GM19193 (cell line): ENCODE measurements around the gene CD300H.

Source experiments
- POLR2A ChIP-seq: IDR thresholded peaks from 4 replicates; pipeline ENCODE4 v1.6.1; 2011; ENCODE audit not compliant: insufficient read depth, insufficient read length; ENCODE audit errors: extremely low read depth

The CD300H gene

GRCh38 chr17:74545843-74546230 is 21.5 kb downstream of the CD300H start, which contains the start of gene CD300C:
TSS of gene CD300C (minus strand) at chr17:74546115. CDS start at chr17:74545782, 333 bp downstream.
- TF ChIP-seq POLR2A, result no peak

DNA sequence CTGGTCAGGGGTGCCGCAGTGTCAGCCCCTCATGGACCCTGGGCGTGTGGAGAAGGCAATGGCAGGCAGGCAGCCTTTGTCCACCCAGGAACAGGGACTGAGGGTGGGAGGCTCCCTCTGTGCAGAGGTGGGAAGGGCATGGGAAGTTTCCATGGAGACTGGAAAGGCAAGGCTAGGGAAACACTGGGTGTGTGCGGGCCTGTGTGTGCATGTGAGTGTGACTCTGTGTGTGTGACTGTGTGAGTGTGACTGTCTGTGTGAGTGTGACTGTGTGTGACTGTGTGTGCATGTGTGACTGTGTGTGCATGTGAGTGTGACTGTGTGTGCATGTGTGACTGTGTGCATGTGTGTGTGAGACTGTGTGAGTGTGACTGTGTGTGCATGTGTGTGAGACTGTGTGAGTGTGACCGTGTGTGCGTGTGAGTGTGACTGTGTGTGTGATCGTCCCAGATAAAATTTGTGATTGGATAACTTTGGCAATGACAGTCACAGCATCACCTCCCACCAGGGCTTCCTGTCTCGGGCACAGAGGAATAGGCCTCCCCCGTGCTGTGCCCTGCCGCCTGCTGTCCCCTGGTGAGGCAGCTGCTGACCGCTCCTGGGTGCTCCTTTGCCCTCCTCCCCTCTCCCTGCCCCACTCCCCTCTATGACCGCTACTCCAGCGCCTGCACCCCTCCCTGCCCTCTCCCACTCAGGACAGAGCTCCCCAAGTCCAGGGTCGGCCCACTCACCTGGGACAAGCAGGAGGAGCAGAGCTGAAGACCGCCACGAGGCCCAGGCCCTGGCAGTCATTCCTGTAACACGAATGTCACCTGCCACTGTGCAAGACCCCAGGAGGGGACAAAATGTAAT is 22.1 kb downstream of the CD300H start:
- no peak for TF ChIP-seq POLR2A

DNA sequence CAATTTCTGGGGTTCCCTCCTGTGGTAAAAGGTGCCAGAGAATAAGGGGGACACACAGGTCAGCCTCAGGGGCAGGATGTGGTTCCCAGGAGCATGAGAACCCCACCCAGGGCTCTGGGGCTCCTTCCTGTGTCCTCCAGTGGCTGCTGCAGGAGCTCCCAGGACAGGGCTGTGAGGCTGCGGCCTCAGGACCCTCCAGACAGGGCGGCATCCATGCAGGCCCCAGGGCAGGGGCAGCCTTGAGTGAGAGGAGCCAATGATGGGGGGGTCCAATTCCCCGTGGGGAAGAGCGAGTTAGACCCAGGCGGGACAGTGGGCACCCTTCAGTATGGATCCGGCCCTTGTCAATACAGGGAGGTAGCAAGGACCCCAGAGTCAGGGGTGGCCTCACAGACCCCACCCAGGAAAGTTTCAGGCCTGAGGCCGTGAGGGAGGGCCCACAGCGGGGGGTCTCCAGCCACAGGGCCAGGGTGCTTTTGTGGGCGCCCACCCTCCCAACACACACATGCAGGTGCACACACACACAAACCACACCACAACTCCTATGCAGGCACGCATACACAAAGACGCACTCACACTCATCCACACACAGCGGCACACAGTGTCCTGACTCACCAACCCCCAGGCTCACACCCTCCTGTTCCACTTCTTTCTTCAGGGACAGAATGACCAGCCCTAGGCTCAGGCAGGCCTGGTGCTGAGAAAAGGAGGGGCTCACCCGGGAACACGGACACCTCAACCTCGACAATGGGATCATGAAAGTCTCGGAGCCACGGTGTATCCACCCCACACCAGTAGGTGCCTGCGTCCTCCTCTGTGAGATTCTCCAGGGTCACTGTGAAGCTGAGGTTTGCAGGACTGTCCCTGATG is 23.2 kb downstream of the CD300H start:
- TF ChIP-seq POLR2A, result no peak

GRCh38 chr17:74543406-74543805 is 23.9 kb downstream of the CD300H start:
- no peak for TF ChIP-seq POLR2A

GRCh38 chr17:74542727-74543383 is 24.5 kb downstream of the CD300H start:
- TF ChIP-seq POLR2A, result no peak

DNA sequence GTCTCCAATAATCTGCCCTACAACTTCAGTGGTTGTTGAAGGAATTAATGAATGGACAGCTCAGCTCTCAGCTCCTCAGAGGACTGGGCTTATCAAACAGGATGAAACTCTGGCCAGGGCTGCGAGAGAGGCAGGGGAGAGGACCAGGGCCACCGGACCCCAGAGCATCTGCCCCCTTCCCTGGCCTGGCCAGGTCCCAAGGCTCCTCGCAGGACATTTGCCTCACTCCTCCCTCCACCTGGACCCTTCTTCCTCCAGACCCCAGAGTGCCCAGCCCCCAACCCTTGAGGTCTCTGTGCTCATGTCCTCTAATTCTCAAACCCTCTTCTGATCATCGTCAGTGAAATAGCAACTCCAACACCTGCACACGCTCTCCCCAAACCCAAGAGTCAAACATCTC is 25.1 kb downstream of the CD300H start:
- TF ChIP-seq POLR2A, result no peak

DNA sequence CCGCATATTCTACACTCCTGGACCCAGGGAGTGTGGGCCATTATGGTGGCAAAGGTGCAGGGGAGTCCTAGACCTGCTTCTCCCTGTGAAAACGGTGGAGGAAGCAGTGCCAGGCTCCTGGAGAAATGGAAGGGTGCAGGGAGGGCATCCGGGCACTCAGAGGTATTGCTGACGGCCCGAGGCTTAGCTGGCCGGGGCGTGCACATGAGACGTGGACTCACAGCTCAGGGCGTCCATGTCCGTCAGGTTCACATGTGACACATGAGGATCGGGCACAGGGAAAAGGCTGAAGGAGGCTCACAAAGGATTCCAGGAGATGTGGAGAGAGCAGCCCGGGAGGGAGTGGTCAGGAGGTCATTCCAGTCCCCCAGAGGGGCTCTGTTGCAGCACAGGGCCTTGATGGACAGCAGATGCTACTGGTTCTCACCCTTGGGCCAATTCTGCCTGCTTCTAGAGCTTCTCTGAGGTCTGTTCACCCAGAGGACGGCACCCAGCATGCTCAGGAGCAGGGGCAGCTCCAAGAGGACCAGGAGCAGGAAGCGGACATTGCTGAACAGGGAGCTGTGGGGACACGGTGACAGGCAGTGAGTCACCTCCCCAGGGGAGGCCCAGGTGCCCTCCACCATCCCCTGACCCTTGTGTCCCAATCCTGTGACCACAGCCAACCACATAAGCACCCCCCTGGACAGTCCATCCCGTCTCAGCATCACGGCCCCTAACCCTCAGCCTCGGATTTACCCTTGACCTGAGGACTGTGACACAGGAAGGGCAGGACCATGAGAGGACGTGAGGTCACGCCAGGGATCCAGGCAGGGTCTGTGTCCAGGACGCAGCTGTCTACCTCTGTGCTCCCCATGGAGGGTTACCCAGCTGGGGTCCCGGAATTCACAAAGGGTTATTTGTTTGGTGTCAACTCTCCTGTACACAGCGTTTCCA is 25.9 kb downstream of the CD300H start:
- TF ChIP-seq POLR2A, result no peak

DNA sequence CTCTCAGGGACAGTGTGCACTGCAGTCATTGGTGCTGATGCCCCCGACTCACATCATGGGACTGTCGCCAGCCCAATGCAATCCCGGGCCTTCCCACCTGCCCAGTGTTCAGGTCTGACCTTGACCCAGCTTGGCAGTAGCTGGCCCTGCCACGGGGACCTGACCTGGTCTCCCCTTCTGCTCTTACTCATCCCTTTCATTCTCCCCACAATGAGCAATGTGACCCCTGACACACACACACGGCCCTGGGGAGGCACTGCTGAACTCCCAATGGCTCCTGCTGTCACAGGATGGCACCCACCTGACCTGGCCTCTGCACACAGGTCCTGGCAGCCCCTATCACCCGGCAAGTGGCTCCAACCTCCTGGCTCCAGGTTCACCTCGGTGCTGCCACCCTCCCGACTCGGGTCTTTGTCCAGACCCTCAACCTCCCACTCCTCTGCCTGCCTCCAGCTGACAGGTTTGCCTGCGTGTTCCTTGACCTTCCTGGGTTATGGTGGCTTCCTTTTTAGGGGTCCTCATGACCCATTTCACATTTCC is 28.0 kb downstream of the CD300H start:
- TF ChIP-seq POLR2A, result no peak

DNA sequence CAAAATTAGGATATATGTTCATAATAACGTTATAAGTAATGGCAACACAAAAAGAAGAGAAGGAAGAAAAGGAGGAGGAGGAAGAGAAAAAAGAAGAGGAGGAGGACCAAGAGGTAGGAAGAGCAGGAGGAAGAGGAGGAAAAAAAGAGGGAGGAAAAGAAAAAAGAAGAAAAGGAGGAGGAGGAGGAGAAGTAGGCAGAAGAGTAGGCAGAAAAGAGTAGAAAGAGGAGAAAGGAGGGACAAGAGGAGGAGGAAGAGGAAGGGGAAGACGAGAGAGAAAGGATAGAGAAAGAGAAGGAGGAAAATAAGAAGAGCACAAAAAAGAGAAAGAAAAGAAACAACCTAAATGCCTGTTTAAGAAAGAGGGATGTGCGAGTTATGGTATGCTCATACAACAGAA is 30.4 kb downstream of the CD300H start:
- no peak for TF ChIP-seq POLR2A

- TF ChIP-seq POLR2A, result peak; percentile 21
Observed at GRCh38 chr17:74532115-74532514, 35.2 kb downstream of the CD300H start.

- peak; percentile 17 for TF ChIP-seq POLR2A
Observed at GRCh38 chr17:74531231-74531761, 36.0 kb downstream of the CD300H start, which contains the start of gene CD300LB. TSS of gene CD300LB (minus strand) at chr17:74531475. CDS start at chr17:74531350, 125 bp downstream.

DNA sequence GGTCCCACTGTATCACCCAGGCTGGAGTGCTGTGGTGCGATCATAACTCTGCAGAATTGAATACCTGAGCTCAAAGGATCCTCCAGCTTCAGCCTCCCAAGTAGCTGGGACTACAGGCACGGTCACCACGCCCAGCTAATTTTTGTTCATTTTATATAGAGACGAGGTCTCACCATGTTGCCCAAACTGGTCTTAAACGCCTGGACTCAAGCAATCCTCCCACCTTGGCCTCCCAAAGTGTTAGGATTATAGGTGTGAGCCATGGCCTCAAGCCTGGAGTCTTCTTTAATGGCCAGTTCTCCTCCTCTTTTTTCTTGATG is 36.5 kb downstream of the CD300H start:
- no peak for TF ChIP-seq POLR2A

GRCh38 chr17:74529243-74529642 is 38.1 kb downstream of the CD300H start:
- TF ChIP-seq POLR2A, result no peak
